Measurements from ENCODE around the gene ACTA2.
"Not testable (repeated sequence)": the region's sequence is repeated elsewhere in the genome, so short reads cannot be mapped to it uniquely, and the experiment has no call there.

Gene ACTA2

GRCh38 chr10:88949051-88949450 is 3.5 kb downstream of the ACTA2 start:
- DNase-seq = no peak

- DNase-seq = no peak
These were observed 5.5 kb downstream of the ACTA2 start for GRCh38 chr10:88946965-88947590.

GRCh38 chr10:88946200-88946599 is 6.4 kb downstream of the ACTA2 start:
- DNase-seq = no peak

- no peak for DNase-seq
These were observed 7.8 kb downstream of the ACTA2 start for GRCh38 chr10:88944813-88945212.

- no peak for DNase-seq
These were observed 8.8 kb downstream of the ACTA2 start for GRCh38 chr10:88943778-88944177.

GRCh38 chr10:88941026-88941425 is 11.5 kb downstream of the ACTA2 start:
- DNase-seq = no peak

- DNase-seq = no peak
These were observed 13.6 kb downstream of the ACTA2 start for GRCh38 chr10:88938938-88939337.

- DNase-seq = no peak
These were observed 14.5 kb downstream of the ACTA2 start for GRCh38 chr10:88938039-88938438.

- no peak for DNase-seq
These were observed 15.9 kb downstream of the ACTA2 start for GRCh38 chr10:88936656-88937055.

GRCh38 chr10:88934900-88935672 is 17.5 kb downstream of the ACTA2 start:
- peak; percentile 79 for DNase-seq

- DNase-seq = no peak
These were observed 19.0 kb downstream of the ACTA2 start for GRCh38 chr10:88933564-88933963.

GRCh38 chr10:88932539-88933256 is 19.9 kb downstream of the ACTA2 start:
- peak; percentile 73 for DNase-seq

GRCh38 chr10:88932029-88932428 is 20.5 kb downstream of the ACTA2 start:
- DNase-seq = not testable (repeated sequence)

- DNase-seq = no peak
These were observed 21.0 kb downstream of the ACTA2 start for GRCh38 chr10:88931548-88931947.

- no peak for DNase-seq
These were observed 24.3 kb downstream of the ACTA2 start for GRCh38 chr10:88928254-88928653.

GRCh38 chr10:88927416-88927690 is 25.2 kb downstream of the ACTA2 start:
- DNase-seq = no peak

GRCh38 chr10:88926566-88927415 is 25.8 kb downstream of the ACTA2 start:
- DNase-seq = no peak

- DNase-seq = no peak
These were observed 29.1 kb downstream of the ACTA2 start for GRCh38 chr10:88923520-88923919.

GRCh38 chr10:88922041-88922440 is 30.5 kb downstream of the ACTA2 start:
- no peak for DNase-seq

GRCh38 chr10:88920986-88921593 is 31.5 kb downstream of the ACTA2 start:
- no peak for DNase-seq

- no peak for DNase-seq
These were observed 32.4 kb downstream of the ACTA2 start for GRCh38 chr10:88920198-88920597.

- DNase-seq = no peak
These were observed 33.5 kb downstream of the ACTA2 start for GRCh38 chr10:88919041-88919440.
